GM18511 (cell line): ENCODE data around the gene LDLRAP1.
"Not testable (repeated sequence)": the region's sequence is repeated elsewhere in the genome, so short reads cannot be mapped to it uniquely, and the experiment has no call there.

Experiments
- ATAC-seq: cut with Tn5 transposase; IDR thresholded peaks from one replicate; pipeline ENCODE4 v1.9.1; 2021; ENCODE audit warnings: mild to moderate bottlenecking, moderate library complexity; ENCODE audit not compliant: unreplicated experiment

Gene LDLRAP1, protein sequence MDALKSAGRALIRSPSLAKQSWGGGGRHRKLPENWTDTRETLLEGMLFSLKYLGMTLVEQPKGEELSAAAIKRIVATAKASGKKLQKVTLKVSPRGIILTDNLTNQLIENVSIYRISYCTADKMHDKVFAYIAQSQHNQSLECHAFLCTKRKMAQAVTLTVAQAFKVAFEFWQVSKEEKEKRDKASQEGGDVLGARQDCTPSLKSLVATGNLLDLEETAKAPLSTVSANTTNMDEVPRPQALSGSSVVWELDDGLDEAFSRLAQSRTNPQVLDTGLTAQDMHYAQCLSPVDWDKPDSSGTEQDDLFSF

DNA sequence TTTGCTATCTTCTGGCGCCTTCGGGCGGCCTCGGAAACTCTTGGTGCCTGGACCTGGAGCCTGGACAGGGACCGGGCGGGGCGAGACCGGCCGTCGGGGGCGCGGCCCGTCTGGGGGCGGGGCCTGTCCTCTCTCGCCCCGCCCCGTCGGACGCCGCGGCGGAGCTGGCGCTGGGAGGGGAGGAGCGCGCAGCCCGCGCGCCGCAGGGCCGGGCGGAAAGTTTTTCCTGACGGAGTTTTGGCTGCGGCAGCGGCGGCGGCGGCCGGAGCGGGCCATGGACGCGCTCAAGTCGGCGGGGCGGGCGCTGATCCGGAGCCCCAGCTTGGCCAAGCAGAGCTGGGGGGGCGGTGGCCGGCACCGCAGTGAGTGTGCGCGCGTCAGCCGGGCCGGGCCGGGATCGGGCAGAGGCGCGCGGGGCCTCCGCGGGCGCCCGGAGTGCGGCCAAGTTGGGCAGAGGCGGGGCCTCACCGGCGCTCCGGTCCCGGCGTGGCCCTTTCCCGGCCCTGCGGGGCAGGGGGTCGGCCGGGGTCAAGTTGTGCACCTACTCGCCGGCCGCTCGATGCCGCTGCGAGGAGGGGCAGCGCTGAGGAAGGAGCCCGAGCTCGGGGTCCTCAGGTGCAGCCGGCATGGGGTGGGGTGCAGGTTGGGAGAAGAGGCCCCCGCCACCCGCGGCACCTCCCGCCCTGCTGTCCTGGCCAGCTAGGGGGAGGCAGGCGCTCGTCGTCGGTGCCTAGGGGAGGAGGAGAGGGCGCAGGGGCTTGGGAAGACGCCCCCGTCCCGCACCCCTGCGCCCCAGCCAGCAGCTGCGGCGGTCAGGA is at the start of gene LDLRAP1:
Gene LDLRAP1, plus strand, starts transcription at position 182 of the 818 bp plus-strand sequence. Its CDS starts 93 bp downstream, at position 275.
- peak; percentile 80 for ATAC-seq

GRCh38 chr1:25494952-25495351 is 48.5 kb upstream of the LDLRAP1 start:
- no peak for ATAC-seq

DNA sequence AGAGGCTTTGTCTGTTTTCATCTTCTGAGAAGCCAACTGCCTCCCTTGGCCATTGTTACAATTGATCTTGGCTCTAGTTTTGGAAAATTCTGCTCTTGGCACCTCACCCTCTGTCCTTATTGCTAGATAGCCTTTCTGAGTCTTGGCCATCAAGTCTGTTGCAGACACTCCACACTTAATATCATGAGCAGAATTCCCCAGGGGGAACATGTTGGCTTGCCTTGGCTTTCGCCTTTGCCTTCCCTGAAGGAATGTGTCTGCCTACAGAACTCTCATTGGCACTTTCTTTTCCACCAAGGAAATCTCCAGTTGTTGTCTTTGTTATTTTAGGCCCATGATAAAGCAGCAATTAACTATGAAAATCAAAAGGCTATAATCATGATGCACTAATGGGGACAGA is 42.7 kb upstream of the LDLRAP1 start:
- no peak for ATAC-seq

DNA sequence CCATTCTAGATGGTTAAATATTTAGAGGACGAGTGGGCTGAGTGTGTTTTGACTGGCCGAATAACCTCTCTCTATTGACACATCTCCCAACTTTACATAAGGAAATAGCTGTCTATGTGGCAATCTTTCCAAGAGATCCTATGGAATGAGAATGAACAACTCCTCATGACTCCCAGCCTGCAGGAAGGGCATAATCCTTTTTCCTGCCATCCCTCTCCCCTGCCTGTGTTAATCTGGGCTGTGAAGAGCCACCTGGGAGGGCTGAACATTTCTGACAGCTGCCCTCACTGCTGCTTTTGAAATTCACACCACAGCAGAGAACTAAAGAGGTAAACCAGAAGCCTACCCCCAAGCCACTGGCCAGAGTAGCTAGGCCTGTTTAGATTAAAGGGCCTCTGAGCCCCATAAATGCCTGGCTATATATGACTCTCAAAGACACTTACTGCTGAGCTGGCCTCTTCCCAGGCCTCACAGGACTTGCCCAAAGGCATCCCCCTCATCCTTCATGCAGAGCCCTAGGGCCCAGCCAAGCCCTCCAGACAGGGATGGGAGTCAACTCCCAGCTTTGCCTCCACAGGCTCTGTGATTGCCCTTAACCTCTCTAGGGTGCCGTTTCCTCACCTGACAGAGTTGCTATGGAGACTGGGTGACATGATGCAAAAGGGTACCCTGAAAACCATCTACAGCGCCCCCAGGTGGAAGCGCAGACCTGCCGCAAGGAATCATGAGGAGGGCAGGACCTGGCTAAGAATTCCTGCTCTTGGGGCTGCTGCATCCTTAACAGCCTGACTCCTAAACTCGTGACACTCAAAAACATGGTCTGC is 42.0 kb upstream of the LDLRAP1 start:
- no peak for ATAC-seq

DNA sequence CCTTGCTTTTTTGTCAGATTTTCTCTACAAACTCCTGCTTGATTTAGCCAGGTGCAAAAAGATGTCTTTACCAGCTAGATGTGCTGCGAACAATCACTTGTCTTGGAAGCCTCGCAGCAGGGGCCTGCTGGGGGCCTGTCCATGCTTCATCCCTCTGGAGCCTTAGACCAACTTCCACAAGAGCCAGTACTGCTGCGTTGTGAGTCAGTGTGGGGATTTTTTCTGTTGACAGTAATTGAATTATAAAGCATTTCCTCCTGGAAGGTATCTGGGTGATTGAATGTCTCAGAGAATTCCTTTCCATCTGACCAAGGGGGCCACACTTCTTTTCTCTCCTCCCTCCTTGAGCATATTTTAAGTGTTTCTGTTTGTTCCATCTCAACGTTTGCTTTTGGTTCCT is 40.4 kb upstream of the LDLRAP1 start:
- ATAC-seq: no peak

DNA sequence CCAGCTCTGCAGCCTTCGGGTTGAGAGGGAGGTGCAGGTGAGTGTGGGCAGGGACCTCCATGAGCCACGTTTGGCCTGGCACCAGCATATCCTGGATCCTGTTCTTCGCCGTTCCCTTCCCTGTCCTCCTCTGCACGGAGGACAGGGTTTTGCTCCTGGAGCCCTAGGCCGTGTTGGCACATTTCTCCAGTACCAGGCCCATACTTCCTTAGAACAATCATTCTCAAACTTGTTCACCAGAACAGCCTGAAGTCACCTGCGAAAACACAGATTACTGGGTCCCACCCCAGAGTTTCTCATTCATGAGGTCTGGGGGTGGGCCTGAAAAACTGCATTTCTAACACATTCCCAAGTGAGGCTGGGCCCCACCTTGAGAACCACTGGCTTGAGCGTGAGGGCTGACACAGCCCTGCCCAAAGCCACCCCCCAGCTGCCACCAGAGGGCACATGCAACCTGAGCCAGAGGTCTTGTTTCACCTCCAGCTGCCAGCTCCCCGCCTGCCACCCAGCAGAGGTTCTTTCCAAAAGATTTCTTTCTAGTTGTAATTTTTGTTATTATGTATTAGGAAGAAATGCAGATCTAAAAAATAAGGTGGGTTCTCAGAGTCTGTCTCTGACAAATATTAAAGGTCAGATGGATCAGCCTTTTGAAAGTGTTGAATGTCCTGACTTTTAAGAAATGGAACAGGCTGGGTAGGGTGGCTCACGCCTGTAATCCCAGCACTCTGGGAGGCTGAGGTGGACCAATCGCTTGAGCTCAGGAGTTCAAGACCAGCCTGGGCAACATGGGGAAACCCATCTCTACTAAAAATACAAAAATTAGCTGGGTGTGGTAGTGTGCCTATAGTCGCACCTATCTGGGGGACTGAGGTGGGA is 39.6 kb upstream of the LDLRAP1 start:
- no peak for ATAC-seq

DNA sequence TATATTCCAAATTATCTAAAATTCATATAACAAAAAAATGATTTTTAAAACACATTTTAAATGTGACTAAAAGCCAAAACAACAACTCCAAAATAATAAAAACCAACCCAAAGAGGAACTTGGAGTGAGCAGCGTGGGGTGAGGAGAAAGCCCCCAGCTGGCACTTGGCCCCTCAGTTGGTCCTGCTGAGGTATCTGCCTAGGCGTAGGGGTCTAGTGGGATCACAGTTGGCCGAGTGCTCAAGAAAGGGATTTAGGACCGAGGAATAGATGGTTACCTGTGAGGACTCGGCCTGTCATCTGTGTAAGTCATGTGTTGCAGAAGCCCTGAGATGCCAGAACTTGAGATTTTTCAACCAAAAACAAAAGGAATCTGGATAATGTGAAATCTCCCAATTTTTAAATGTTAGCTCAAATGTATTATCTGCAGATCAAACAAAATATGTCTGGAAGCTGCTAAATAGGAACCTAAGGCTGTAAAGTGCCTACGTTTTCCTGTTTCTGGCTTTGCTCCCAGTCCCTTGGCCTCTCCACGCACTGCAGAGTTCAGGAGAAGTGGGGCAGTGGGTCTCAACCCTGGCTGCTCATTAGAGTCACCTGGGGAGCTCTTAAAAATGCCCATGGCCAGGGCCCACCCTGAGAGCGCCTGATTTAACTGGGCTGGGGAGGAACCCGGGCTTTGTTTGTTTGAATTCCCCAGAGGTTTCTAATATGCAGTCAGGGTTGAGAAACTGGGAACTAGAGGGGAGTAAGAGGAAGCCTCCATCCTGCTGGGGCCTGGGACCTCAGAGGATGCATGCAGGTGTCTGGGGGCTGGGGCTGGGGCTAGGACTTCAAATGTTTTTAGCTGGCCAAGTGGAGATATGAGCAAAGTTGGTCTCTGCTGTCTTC is 38.5 kb upstream of the LDLRAP1 start:
- ATAC-seq: no peak

- no peak for ATAC-seq
These were observed 37.6 kb upstream of the LDLRAP1 start for GRCh38 chr1:25505656-25506385.

DNA sequence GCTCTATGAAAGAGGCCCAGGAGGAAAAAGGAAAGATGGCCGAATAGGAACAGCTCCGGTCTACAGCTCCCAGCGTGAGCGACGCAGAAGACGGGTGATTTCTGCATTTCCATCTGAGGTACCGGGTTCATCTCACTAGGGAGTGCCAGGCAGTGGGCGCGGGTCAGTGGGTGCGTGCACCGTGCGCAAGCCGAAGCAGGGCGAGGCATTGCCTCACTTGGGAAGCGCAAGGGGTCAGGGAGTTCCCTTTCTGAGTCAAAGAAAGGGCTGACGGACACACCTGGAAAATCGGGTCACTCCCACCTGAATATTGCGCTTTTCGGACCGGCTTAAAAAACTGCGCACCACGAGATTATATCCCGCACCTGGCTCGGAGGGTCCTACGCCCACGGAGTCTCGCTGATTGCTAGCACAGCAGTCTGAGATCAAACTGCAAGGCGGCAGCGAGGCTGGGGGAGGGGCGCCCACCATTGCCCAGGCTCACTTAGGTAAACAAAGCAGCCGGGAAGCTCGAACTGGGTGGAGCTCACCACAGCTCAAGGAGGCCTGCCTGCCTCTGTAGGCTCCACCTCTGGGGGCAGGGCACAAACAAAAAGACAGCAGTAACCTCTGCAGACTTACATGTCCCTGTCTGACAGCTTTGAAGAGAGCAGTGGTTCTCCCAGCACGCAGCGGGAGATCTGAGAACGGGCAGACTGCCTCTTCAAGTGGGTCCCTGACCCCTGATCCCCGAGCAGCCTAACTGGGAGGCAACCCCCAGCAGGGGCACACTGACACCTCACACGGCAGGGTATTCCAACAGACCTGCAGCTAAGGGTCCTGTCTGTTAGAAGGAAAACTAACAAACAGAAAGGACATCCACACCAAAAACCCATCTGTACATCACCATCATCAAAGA is 36.6 kb upstream of the LDLRAP1 start:
- ATAC-seq: not testable (repeated sequence)

GRCh38 chr1:25513666-25514065 is 29.7 kb upstream of the LDLRAP1 start:
- ATAC-seq: no peak

DNA sequence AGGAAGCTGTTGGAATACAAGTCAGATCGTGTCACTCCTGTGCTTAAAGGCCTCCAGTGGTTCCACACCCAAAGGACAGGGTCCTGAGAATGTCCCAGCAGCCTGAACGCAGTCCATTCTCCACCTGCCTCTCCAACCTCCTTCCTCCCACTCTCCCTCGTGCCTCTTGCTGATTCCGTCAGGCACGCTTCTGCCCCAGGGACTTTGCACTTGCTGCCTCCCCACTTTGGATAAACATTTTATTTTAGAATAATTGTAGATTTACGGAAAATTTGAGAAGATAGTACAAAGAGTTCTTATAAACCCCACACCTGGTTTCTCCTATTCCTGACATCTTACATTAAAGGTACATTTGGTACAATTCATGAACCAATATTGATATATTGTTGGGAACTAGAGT is 28.4 kb upstream of the LDLRAP1 start:
- ATAC-seq: no peak

GRCh38 chr1:25516686-25517085 is 26.7 kb upstream of the LDLRAP1 start:
- no peak for ATAC-seq

GRCh38 chr1:25517476-25518394 is 25.7 kb upstream of the LDLRAP1 start:
- no peak for ATAC-seq

GRCh38 chr1:25519624-25520023 is 23.8 kb upstream of the LDLRAP1 start:
- ATAC-seq: no peak

DNA sequence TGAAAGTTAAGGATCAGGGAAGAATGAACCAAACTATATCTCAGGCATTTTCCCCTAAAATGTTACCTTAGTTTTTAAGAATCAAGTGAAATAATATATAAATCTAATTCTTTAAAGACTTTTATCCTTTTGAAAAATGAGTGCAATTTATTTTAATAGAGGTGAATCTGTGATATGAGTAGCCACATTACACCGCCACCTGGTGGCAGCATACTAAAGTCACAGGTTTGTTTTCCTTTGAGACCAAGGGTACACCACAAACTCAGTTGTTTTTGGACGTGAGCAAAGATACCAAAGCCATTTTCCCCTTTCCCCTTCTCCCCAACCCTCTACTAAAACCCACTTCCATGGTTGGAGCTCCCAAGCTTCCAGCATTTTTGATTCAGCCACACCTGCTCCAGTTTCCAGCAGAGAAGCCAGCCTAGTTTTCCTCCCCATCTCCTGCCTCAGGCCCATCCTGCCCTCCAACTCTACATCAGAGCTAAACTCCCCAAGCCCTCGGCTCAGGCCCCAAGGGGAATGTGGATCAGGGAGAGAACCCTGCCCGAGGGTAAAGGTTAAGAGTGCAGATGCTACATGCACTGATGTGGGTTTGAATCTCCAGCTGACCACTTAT is 22.9 kb upstream of the LDLRAP1 start:
- ATAC-seq: no peak

DNA sequence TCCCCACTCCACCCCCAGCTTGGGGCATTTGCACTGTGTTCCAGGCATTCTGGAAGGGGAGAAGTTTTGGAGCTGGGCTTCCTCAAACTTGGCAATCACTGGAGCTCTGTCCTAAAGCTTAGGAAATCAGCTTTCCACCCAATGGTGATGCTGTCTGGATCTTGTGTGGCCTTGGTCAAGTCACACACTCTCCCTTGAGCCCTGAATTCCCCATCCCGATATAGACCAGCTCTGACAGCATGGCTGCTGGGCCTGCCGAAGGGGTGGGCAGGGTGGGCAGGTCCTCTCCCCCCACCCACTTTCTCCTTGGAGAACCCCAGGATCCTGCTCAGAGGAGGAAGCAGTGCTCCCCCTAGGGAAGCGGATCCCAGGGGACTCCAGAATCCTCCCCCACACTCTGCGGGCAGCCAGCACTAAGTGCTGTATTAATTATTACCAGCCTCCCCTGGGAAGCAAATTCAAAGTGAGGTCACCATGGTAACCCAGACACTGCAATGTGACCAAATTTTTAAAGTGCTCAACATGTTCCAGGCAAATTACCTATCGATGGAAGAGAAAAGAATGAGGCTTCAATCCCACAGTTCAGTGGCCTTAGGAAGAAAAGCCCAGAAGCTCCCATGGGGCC is 21.3 kb upstream of the LDLRAP1 start:
- ATAC-seq: no peak
